NT2/D1 (cell line): Measurements from ENCODE around the gene SLC35E4.

ENCODE experiments used
- YY1 ChIP-seq: IDR thresholded peaks from 2 replicates; pipeline ENCODE4 v1.6.1; 2011; ENCODE audit not compliant: insufficient read length, insufficient read depth
- ZNF274 ChIP-seq: IDR thresholded peaks from 2 replicates; pipeline ENCODE4 v1.6.1; 2011; ENCODE audit warnings: mild to moderate bottlenecking, low read depth, low read length

GRCh38 chr22:30671071-30671470 is 35.5 kb downstream of the SLC35E4 start:
- no peak for TF ChIP-seq YY1
- TF ChIP-seq ZNF274, result no peak
